ENCODE measurements around the gene SH3RF3. TPM values are rescaled to one million over a fixed set of nuclear protein-coding genes. Genes with fewer than 3 reads are reported as not detected.

SH3RF3 gene
- total and polyA plus RNA-seq, 10 of the 15 experiments (the other 5 are each of a cell fraction or from before 2014, with no cell fraction given), result 0.08 to 8.8 (median 2.3) TPM

GRCh38 chr2:109223490-109223889, 94.5 kb downstream of the SH3RF3 start:
- Histone ChIP-seq H3K27me3 (replicated peaks in 1 of 2; ENCODE audit: control insufficient read depth in 2 of 2, insufficient read depth in 2 of 2, low read length in 1 of 2) (no peaks in the 10 kb centered on the region), H3K27ac (ENCODE audit: control insufficient read depth, insufficient read depth) (no peak overlapping the region), H3K4me1 (ENCODE audit: control insufficient read depth, insufficient read depth, low read length) (peaks cover 17% of the 10 kb centered on the region), H2AFZ (ENCODE audit: control insufficient read depth, low read depth, low read length) (no peak overlapping the region), H4K20me1 (ENCODE audit: control insufficient read depth, insufficient read depth) (no peaks in the 10 kb centered on the region), H3K4me3 (no peak overlapping the region), H3K36me3 (ENCODE audit: control insufficient read depth in 2 of 2, insufficient read depth in 2 of 2, low read length in 1 of 2) (no peaks in the 10 kb centered on the region; a peak in 1 of 4 replicates), H3K9me3 (replicated peaks; ENCODE audit: control insufficient read depth, insufficient read depth, low read length) (no peaks in the 10 kb centered on the region), H3K4me2 (ENCODE audit: control insufficient read depth, insufficient read depth) (no peak overlapping the region), H3K9ac (ENCODE audit: control insufficient read depth, insufficient read depth, low read length) (no peak overlapping the region), H3K79me2 (ENCODE audit: control insufficient read depth, insufficient read depth, low read length) (no peaks in the 10 kb centered on the region)
- FAIRE-seq (no peak), DNase-seq (ENCODE audit: low read depth, low spot score) (no peak), ATAC-seq (no peak)
- WGBS (ENCODE audit: insufficient coverage, insufficient replicate concordance, low lambda C conversion rate, missing lambda C conversion rate), result 48% methylated on average over 8 of the region's 8 CpGs
- POLR2A ChIA-PET, result interaction anchor here (0.9 kb wide), 1 partner anchor 12 kb away, joined by 4 read pairs; no protein-coding TSS in a partner anchor
- SMC1A ChIA-PET (ENCODE audit: uncharacterized antibody, unreplicated experiment), result interaction anchor here (1.0 to 4.6 kb wide), 4 partner anchors 9 to 109 kb away, joined by 3 to 44 read pairs (median 14); no protein-coding TSS in a partner anchor
- TF ChIP-seq RAD51 (IDR thresholded peaks at IDR 0.05) (no peak), PBX3 (IDR thresholded peaks at IDR 0.05; ENCODE audit: insufficient replicate concordance, low read depth, low read length) (no peak), NR2F1 (conservative IDR thresholded peaks at IDR 0.05) (no peak), SPI1 (IDR thresholded peaks at IDR 0.05; ENCODE audit: borderline replicate concordance, insufficient read depth, low read depth, low read length) (no peak), NBN (IDR thresholded peaks at IDR 0.05) (no peak), PKNOX1 (IDR thresholded peaks at IDR 0.05) (no peak), NR2C1 (IDR thresholded peaks at IDR 0.05) (no peak), TCF12 (IDR thresholded peaks at IDR 0.05; ENCODE audit: low read depth, low read length) (no peak), SMC3 (IDR thresholded peaks at IDR 0.05; ENCODE audit: borderline replicate concordance, low read length) (no peak), ATF7 (IDR thresholded peaks at IDR 0.05; ENCODE audit: low read depth) (no peak), CEBPZ (IDR thresholded peaks at IDR 0.05; ENCODE audit: low read depth, low read length) (no peak), PML (IDR thresholded peaks at IDR 0.05; ENCODE audit: low read length) (no peak), MAX (IDR thresholded peaks at IDR 0.05; ENCODE audit: low read depth, low read length) (no peak), WRNIP1 (IDR thresholded peaks at IDR 0.05; ENCODE audit: borderline replicate concordance, low read depth, low read length) (no peak), NFYA (IDR thresholded peaks at IDR 0.05; ENCODE audit: borderline replicate concordance, low read depth, low read length) (no peak)
- TF ChIP-seq, protein P1, sequence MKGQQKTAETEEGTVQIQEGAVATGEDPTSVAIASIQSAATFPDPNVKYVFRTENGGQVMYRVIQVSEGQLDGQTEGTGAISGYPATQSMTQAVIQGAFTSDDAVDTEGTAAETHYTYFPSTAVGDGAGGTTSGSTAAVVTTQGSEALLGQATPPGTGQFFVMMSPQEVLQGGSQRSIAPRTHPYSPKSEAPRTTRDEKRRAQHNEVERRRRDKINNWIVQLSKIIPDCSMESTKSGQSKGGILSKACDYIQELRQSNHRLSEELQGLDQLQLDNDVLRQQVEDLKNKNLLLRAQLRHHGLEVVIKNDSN (IDR thresholded peaks at IDR 0.05; ENCODE audit: borderline replicate concordance, extremely low read length, insufficient read depth, low read depth, low read length), result no peak
- no TSS peak for BruUV-seq (replicated peaks)
- RAD21 ChIA-PET (ENCODE audit: unreplicated experiment), result interaction anchor here (1.2 to 4.5 kb wide), 2 partner anchors 14 to 32 kb away, joined by 3 to 30 read pairs; no protein-coding TSS in a partner anchor
- in situ Hi-C loops (cut with MboI), result no loop called here
- intact Hi-C loops (cut with micrococcal nuclease; ENCODE audit: unreplicated experiment), result no loop called here
- CTCF ChIA-PET, result interaction anchor here (1.1 kb wide), 2 partner anchors 20 to 39 kb away, joined by 3 read pairs; no protein-coding TSS in a partner anchor

All from GM12878 (cell line).